Esophagus muscularis mucosa (tissue), 4 donors: Measurements from ENCODE around the gene CENPX.

ENCODE experiments used
- CTCF ChIP-seq, 3 experiments: fragments of 200-600 bp in 2 of 3; fragments of 450-650 bp in 1 of 3; sonication (generic) in 2 of 3; IDR thresholded peaks; one replicate each; pipeline ENCODE4 v1.5.1; 2017 to 2019; ENCODE audit warnings: antibody characterized with exemption in 3 of 3, mild to moderate bottlenecking in 2 of 3, moderate library complexity in 1 of 3
- EP300 ChIP-seq: sonication (generic); formaldehyde crosslinking; IDR thresholded peaks from one replicate; pipeline ENCODE4 v1.6.1; 2017; ENCODE audit warnings: antibody characterized with exemption
- POLR2A ChIP-seq: fragments of 450-650 bp; IDR thresholded peaks from one replicate; pipeline ENCODE4 v1.6.1; 2017; ENCODE audit warnings: antibody characterized with exemption, moderate library complexity, mild to moderate bottlenecking, low read depth
- POLR2AphosphoS5 ChIP-seq, 2 donors: sonication (generic); formaldehyde crosslinking; IDR thresholded peaks; one replicate each; pipeline ENCODE4 v1.6.1; 2017; ENCODE audit warnings: antibody characterized with exemption in 2 of 2

GRCh38 chr17:82053130-82053529 is 30.5 kb upstream of the CENPX start:
- TF ChIP-seq EP300 (no peak), POLR2A (no peak), CTCF (IDR thresholded peaks at IDR 0.05) (no peak), POLR2AphosphoS5 (IDR thresholded peaks at IDR 0.05) (no peak)
